ENCODE measurements around the gene C14orf119.

GRCh38 chr14:23070262-23071129 is 24.8 kb upstream of the C14orf119 start:
- TF ChIP-seq CSDE1 (IDR thresholded peaks at IDR 0.05) (no peak), FOXM1 (IDR thresholded peaks at IDR 0.05; ENCODE audit: low read depth) (no peak), FOXM1 (CRISPR knock-in tag; IDR thresholded peaks at IDR 0.05; ENCODE audit: low read depth) (no peak), SRF (CRISPR knock-in tag; IDR thresholded peaks at IDR 0.05) (no peak), CEBPG (CRISPR knock-in tag; IDR thresholded peaks at IDR 0.05) (no peak), CEBPG (tag; conservative IDR thresholded peaks at IDR 0.05 in 1 of 2, IDR thresholded peaks at IDR 0.05 in 1 of 2) (no peak), ZNF589 (CRISPR knock-in tag; IDR thresholded peaks at IDR 0.05; ENCODE audit: low read depth) (no peak), SMARCA4 (IDR thresholded peaks at IDR 0.05) (no peak; the same call in 1 of the 2 replicates), ZNF274 (IDR thresholded peaks at IDR 0.05; ENCODE audit: borderline replicate concordance, low read depth, low read length) (no peak), SMC3 (conservative IDR thresholded peaks at IDR 0.05; ENCODE audit: insufficient read depth, low read depth, low read length) (no peak)

All from K562 (cell line).